Calu3 (cell line): ENCODE results near the gene FSCN2. TPM values are rescaled to one million over a fixed set of nuclear protein-coding genes. Genes with fewer than 3 reads are reported as not detected.
"Not testable (repeated sequence)": the region's sequence is repeated elsewhere in the genome, so short reads cannot be mapped to it uniquely, and the experiment has no call there.

Source experiments
- BruUV-seq: library from RNA; stranded (reverse); fragments of 400-500 nt; replicated peaks from 2 replicates; lab custom pipeline; 2021; lab: Mats Ljungman, UMichigan
- CTCF ChIA-PET: fragments of 300-600 bp; sonication (Branson Sonifier 250); formaldehyde crosslinking; loops from one replicate; lab custom pipeline; 2022; ENCODE audit warnings: antibody characterized with exemption; lab: Charles Lee
- DNase-seq: peaks from one replicate; pipeline ENCODE4 v3.0.0; 2022
- H3K27ac Mint-ChIP-seq: one replicate; pipeline ENCODE4 v1.8.0; 2022; ENCODE audit warnings: mixed read lengths; ENCODE audit not compliant: unreplicated experiment
- H3K27me3 Mint-ChIP-seq: one replicate; pipeline ENCODE4 v1.8.0; 2022; ENCODE audit warnings: mixed read lengths; ENCODE audit not compliant: unreplicated experiment
- H3K36me3 Mint-ChIP-seq: one replicate; pipeline ENCODE4 v1.8.0; 2022; ENCODE audit warnings: mild to moderate bottlenecking, moderate library complexity, mixed read lengths; ENCODE audit not compliant: insufficient read depth, unreplicated experiment
- H3K4me1 Mint-ChIP-seq: one replicate; pipeline ENCODE4 v1.8.0; 2022; ENCODE audit warnings: mild to moderate bottlenecking, low read depth, mixed read lengths; ENCODE audit not compliant: unreplicated experiment
- H3K4me3 Mint-ChIP-seq: one replicate; pipeline ENCODE4 v1.8.0; 2022; ENCODE audit warnings: mild to moderate bottlenecking, low read depth, moderate library complexity, mixed read lengths; ENCODE audit not compliant: unreplicated experiment
- H3K9me3 Mint-ChIP-seq: one replicate; pipeline ENCODE4 v1.8.0; 2022; ENCODE audit warnings: low read depth, mixed read lengths; ENCODE audit not compliant: unreplicated experiment
- intact Hi-C: fragments of 100-400 bp; cut with micrococcal nuclease; formaldehyde crosslinking; loops from one replicate; pipeline ENCODE4 v1.10.0; 2022; ENCODE audit not compliant: unreplicated experiment
- total RNA-seq: library from RNA; stranded (reverse); gene quantifications from 2 replicates; pipeline ENCODE4 v1.2.3, GENCODE V29; 2022
- TF ChIP-seq, protein P1 (sequence below): fragments of 200-600 bp; IDR thresholded peaks from one replicate; pipeline ENCODE4 v1.8.0; 2022; ENCODE audit warnings: antibody characterized with exemption; ENCODE audit not compliant: unreplicated experiment

Gene FSCN2
- total RNA-seq, 1 experiment from 2014 or later: 5.5 TPM

DNA sequence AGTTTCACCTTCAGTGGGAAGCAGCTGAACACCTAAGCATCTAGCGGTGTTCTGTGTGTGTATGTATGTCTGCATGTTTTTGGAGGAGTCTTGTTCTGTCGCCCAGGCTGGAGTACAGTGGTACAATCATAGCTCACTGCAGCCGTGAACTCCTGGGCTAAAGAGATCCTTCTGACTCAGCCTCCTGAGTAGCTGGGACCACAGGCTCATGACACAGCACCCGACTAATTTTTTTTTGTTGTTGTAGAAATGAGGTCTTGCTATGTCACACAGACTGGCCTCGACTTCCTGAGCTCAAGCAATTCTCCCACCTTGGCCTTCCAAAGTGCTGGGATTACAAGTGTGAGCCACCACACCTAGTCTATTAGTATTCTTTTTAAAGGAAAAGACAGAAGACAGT is 54.2 kb downstream of the FSCN2 start:
- Mint-ChIP-seq H3K27me3 (no peaks in the 10 kb centered on the region), H3K4me3 (no peak overlapping the region), H3K27ac (no peak overlapping the region), H3K9me3 (no peaks in the 10 kb centered on the region), H3K36me3 (peaks cover 74% of the 10 kb centered on the region), H3K4me1 (peaks cover 20% of the 10 kb centered on the region)
- DNase-seq: no peak
- no TSS peak for BruUV-seq
- CTCF ChIA-PET: interaction anchor here (0.6 kb wide), 1 partner anchor 1634 kb away, joined by 3 read pairs; no protein-coding TSS in a partner anchor
- TF ChIP-seq, protein P1, sequence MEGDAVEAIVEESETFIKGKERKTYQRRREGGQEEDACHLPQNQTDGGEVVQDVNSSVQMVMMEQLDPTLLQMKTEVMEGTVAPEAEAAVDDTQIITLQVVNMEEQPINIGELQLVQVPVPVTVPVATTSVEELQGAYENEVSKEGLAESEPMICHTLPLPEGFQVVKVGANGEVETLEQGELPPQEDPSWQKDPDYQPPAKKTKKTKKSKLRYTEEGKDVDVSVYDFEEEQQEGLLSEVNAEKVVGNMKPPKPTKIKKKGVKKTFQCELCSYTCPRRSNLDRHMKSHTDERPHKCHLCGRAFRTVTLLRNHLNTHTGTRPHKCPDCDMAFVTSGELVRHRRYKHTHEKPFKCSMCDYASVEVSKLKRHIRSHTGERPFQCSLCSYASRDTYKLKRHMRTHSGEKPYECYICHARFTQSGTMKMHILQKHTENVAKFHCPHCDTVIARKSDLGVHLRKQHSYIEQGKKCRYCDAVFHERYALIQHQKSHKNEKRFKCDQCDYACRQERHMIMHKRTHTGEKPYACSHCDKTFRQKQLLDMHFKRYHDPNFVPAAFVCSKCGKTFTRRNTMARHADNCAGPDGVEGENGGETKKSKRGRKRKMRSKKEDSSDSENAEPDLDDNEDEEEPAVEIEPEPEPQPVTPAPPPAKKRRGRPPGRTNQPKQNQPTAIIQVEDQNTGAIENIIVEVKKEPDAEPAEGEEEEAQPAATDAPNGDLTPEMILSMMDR: no peak
- intact Hi-C loops: no loop called here

DNA sequence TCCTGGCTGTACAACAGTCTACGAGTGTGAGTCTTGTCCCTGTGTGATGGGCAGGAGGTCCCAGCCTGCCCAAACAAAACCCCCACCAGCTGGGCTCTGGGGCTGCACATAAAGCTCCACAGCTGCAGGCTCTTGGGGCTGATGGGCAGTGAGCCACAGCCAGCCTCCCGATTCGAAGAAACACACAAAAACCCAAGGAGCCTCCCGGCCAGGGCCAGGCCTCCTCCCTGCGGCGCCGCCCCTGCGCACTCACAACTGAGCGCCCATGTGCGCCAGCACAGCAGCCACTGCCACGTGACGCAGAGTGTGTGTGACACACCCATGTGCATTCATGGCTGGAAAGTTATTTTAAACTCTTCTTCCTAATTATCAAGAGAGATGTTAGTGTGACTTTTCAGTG is 54.6 kb downstream of the FSCN2 start:
- Mint-ChIP-seq H3K4me3 (no peak overlapping the region), H3K27ac (no peak overlapping the region), H3K27me3 (no peaks in the 10 kb centered on the region), H3K36me3 (peaks cover 72% of the 10 kb centered on the region), H3K4me1 (peaks cover 15% of the 10 kb centered on the region), H3K9me3 (no peaks in the 10 kb centered on the region)
- BruUV-seq: no TSS peak
- no peak for DNase-seq
- TF ChIP-seq, protein P1: no peak
- CTCF ChIA-PET: no interaction called here
- intact Hi-C loops: no loop called here

DNA sequence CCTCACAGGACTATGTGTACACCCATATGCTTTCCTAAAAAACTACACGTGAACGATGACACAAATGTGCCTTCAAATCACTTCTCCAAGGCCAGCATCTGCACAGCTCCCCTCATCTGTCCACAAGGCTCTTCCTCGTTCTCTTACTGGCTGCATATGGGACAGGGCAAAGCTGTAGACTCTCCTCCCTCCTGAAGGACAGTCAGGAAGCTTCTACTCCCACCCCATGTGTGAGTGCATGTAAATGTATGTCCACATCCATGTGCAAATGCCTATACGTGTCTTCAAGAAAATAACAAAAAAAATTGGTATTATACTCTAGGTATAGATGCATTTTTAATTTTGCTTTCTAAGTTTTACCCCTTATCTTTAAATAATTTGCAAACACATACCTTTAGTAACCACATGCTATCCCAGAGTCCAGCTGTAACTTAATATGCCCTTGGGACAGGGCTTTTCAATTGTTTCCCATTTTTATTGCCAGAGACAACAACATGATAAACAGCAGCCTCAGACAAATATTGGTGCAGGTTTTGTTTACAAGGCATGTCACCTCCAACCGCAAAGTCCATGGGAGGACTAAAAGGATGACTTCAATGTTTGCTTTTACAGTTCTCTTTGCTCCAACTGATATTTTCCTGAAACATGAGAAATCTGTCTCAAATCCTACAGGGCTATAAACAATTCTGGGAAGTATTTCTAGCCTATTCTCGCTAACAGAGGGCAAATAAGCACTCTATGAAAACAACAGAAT is 55.6 kb downstream of the FSCN2 start:
- Mint-ChIP-seq H3K27ac (no peak overlapping the region), H3K27me3 (no peaks in the 10 kb centered on the region), H3K36me3 (peaks cover 72% of the 10 kb centered on the region), H3K9me3 (no peaks in the 10 kb centered on the region), H3K4me1 (peaks cover 7% of the 10 kb centered on the region), H3K4me3 (no peak overlapping the region)
- intact Hi-C loops: no loop called here
- DNase-seq: no peak
- no TSS peak for BruUV-seq
- CTCF ChIA-PET: no interaction called here
- TF ChIP-seq, protein P1: no peak

DNA sequence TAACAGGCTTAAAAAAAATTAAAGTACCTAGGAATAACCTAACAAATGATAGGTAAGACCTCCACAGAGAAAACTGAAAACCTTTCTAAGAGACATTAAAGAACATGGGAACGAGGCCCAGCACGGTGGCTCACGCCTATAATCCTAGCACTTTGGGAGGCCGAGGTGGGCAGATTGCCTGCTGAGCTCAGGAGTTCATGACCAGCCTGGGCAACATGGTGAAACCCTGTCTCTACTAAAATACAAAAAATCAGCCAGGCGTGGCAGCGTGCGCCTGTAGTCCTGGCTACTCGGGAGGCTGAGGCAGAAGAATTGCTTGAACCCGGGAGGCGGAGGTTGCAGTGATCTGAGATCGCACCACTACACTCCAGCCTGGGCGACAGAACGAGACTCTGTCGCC is 56.6 kb downstream of the FSCN2 start:
- H3K4me3 Mint-ChIP-seq: not testable (repeated sequence)

DNA sequence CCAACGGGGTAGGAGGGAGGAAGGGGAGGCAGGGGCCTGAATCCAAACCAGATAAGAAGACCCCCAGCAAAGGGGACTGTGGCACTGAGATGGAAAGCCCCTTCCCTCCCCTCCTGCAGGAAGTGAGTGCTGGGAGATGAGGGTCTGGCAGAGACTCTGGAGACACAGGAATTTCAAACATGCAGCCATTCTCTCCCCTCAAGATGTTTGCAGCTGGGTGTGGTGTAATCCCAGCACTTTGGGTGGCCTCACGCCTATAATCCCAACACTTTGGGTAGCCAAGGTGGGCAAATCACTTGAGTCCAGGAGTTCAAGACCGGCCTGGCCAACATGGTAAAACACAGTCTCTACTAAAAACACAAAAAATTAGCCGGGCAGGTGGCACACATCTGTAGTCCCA is 57.9 kb downstream of the FSCN2 start:
- Mint-ChIP-seq H3K27me3 (no peaks in the 10 kb centered on the region), H3K9me3 (no peaks in the 10 kb centered on the region), H3K4me1 (no peaks in the 10 kb centered on the region), H3K4me3 (no peak overlapping the region), H3K36me3 (peaks cover 67% of the 10 kb centered on the region), H3K27ac (no peak overlapping the region)
- intact Hi-C loops: no loop called here
- CTCF ChIA-PET: interaction anchor here (0.7 kb wide), 1 partner anchor 39 kb away, joined by 3 read pairs; no protein-coding TSS in a partner anchor
- BruUV-seq: no TSS peak
- no peak for DNase-seq
- TF ChIP-seq, protein P1: no peak

More for the DNA sequence above, 56.6 kb downstream of the FSCN2 start:
- CTCF ChIA-PET, intact Hi-C loops, H3K27ac Mint-ChIP-seq, BruUV-seq, H3K27me3 Mint-ChIP-seq, DNase-seq, H3K4me1 Mint-ChIP-seq, H3K9me3 Mint-ChIP-seq: not testable (repeated sequence)
- peaks cover 74% of the 10 kb centered on the region for H3K36me3 Mint-ChIP-seq
